HepG2 (cell line): ENCODE results near the gene LRBA. TPM values are rescaled to one million over a fixed set of nuclear protein-coding genes. Genes with fewer than 3 reads are reported as not detected.

Experiments
- ATAC-seq: fragments of 200-7000 bp; cut with Tn5 transposase; 3 replicates; pipeline ENCODE4 v1.9.1; 2020; ENCODE audit warnings: mild to moderate bottlenecking, moderate library complexity
- BruUV-seq: library from RNA; stranded (reverse); fragments of 400-500 nt; replicated peaks from 2 replicates; lab custom pipeline; 2021; lab: Mats Ljungman, UMichigan
- CTCF ChIA-PET: fragments of 300-600 bp; formaldehyde crosslinking; extraction: SDS; loops from one replicate; lab custom pipeline; 2021; ENCODE audit warnings: low total read pairs, inconsistent platforms, low intra/inter-chr PET ratio; lab: Yijun Ruan, JAX
- POLR2A ChIA-PET: fragments of 350-600 bp; sonication (Branson Sonifier 250); formaldehyde crosslinking; loops from one replicate; lab custom pipeline; 2020; ENCODE audit warnings: antibody characterized with exemption, inconsistent platforms; lab: Yijun Ruan, JAX
- DNase-seq: peaks from one replicate; pipeline ENCODE4 v3.0.0-alpha.2; 2015; ENCODE audit warnings: low spot score
- FAIRE-seq: peaks from 3 replicates; lab custom pipeline; 2011; peaks lifted over from hg19 to GRCh38; lab: Jason Lieb, UNC
- H2AFZ ChIP-seq: one replicate; pipeline ENCODE4 v1.6.1; 2011; ENCODE audit warnings: low read length, inconsistent platforms
- H3K27ac ChIP-seq: fragments of 300-600 bp; 3 replicates; pipeline ENCODE4 v1.8.0; 2011; ENCODE audit warnings: mixed run types, mild to moderate bottlenecking, mixed read lengths, low read length, inconsistent platforms; ENCODE audit not compliant: insufficient read depth; ENCODE audit errors: extremely low read length
- H3K27me3 ChIP-seq, 2 experiments: fragments of 200-600 bp in 1 of 2; 2 replicates in 1 of 2; 3 replicates in 1 of 2; pipeline versions ENCODE4 v1.6.0 to v1.8.0; 2011; ENCODE audit warnings: low read length in 2 of 2, mild to moderate bottlenecking in 2 of 2, moderate library complexity in 2 of 2, inconsistent platforms in 1 of 2; ENCODE audit not compliant: insufficient read depth in 2 of 2, control insufficient read depth in 1 of 2
- H3K36me3 ChIP-seq, 2 experiments: fragments of 200-600 bp in 1 of 2; replicated peaks in 1 of 2; 2 replicates in 1 of 2; 3 replicates in 1 of 2; pipeline versions ENCODE4 v1.5.1 to v1.8.0; 2011; ENCODE audit warnings: low read length in 2 of 2, inconsistent platforms in 1 of 2; ENCODE audit not compliant: insufficient read depth in 2 of 2, control insufficient read depth in 1 of 2
- H3K4me1 ChIP-seq: 2 replicates; pipeline ENCODE4 v1.5.1; 2012; ENCODE audit warnings: low read length, inconsistent platforms; ENCODE audit not compliant: insufficient read depth
- H3K4me2 ChIP-seq: 2 replicates; pipeline ENCODE4 v1.6.0; 2011; ENCODE audit warnings: low read depth, low read length, inconsistent platforms
- H3K4me3 ChIP-seq, 3 experiments: fragments of 200-600 bp in 1 of 3; sonication (generic), shearing (Covaris generic) in 1 of 3; replicated peaks in 1 of 3; 2 replicates each; pipeline ENCODE4 v1.5.1; 2011 to 2016; ENCODE audit warnings: low read length in 3 of 3, inconsistent platforms in 2 of 3, low read depth in 2 of 3, mild to moderate bottlenecking in 2 of 3, control low read depth in 1 of 3, mixed read lengths in 1 of 3; ENCODE audit not compliant: insufficient read depth in 1 of 3
- H3K79me2 ChIP-seq: one replicate; pipeline ENCODE4 v1.6.1; 2011; ENCODE audit warnings: low read length, inconsistent platforms; ENCODE audit not compliant: insufficient read depth
- H3K9ac ChIP-seq: 2 replicates; pipeline ENCODE4 v1.6.0; 2011; ENCODE audit warnings: mild to moderate bottlenecking, low read depth, low read length, inconsistent platforms; ENCODE audit not compliant: insufficient read depth
- H3K9me3 ChIP-seq: 2 replicates; pipeline ENCODE4 v1.5.1; 2012; ENCODE audit warnings: mild to moderate bottlenecking, low read length
- H4K20me1 ChIP-seq: 2 replicates; pipeline ENCODE4 v1.6.0; 2011; ENCODE audit warnings: inconsistent platforms, mild to moderate bottlenecking, low read length, moderate library complexity; ENCODE audit not compliant: insufficient read depth
- AFF4 ChIP-seq: sonication (generic); formaldehyde crosslinking; IDR thresholded peaks from 2 replicates; pipeline ENCODE4 v1.4.0; 2020; ENCODE audit warnings: missing genetic modification reagents
- GFI1 ChIP-seq: sonication (generic); formaldehyde crosslinking; IDR thresholded peaks from 2 replicates; pipeline ENCODE4 v1.5.0; 2020; ENCODE audit warnings: missing genetic modification reagents, mild to moderate bottlenecking, borderline replicate concordance
- IRF9 ChIP-seq: sonication (generic); formaldehyde crosslinking; IDR thresholded peaks from 2 replicates; pipeline ENCODE4 v1.8.0; 2022; ENCODE audit warnings: missing genetic modification reagents, mild to moderate bottlenecking, borderline replicate concordance
- MIER3 ChIP-seq: IDR thresholded peaks from 2 replicates; pipeline ENCODE4 v1.6.1; 2016; ENCODE audit warnings: missing compliant biosample characterization, borderline replicate concordance
- POLR2AphosphoS2 ChIP-seq: IDR thresholded peaks from 2 replicates; pipeline ENCODE4 v1.6.1; 2011; ENCODE audit warnings: low read depth, low read length, improper control_type of control experiment
- TFAP4 ChIP-seq: sonication (generic); IDR thresholded peaks from 2 replicates; pipeline ENCODE4 v1.6.1; 2016; ENCODE audit warnings: low read depth, borderline replicate concordance
- TOPORS ChIP-seq: sonication (generic); formaldehyde crosslinking; IDR thresholded peaks from 2 replicates; pipeline ENCODE4 v1.8.0; 2023; ENCODE audit warnings: mild to moderate bottlenecking, missing genetic modification reagents
- YY1 ChIP-seq: IDR thresholded peaks from 2 replicates; pipeline ENCODE4 v1.6.1; 2011; ENCODE audit warnings: low read length, low read depth, moderate library complexity, mild to moderate bottlenecking; ENCODE audit not compliant: insufficient read depth, insufficient replicate concordance
- in situ Hi-C: cut with HindIII; loops from 2 replicates; pipeline ENCODE4 v1.10.0; 2017; ENCODE audit warnings: low pct_unique_long_range_greater_than_20kb; ENCODE audit not compliant: extremely low pct_ligation_motif_present
- intact Hi-C: fragments of 100-400 bp; cut with micrococcal nuclease; formaldehyde crosslinking; loops from one replicate; pipeline ENCODE4 v1.10.0; 2022; ENCODE audit not compliant: unreplicated experiment
- polyA plus RNA-seq, 8 experiments: library from polyadenylated mRNA; depleted of rRNA in 3 of 8; stranded (reverse) in 7 of 8; unstranded in 1 of 8; fragments of >200 nt; fragmentation: Illumina TruSeq in 4 of 8; extraction: Trizol in 4 of 8; gene quantifications; 2 replicates each; pipeline versions ENCODE4 v1.2.1 to v1.2.3, GENCODE V29; 2011 to 2016; ENCODE audit warnings: low read depth in 4 of 8, missing spikeins in 1 of 8, mixed read lengths in 1 of 8; ENCODE audit not compliant: insufficient read depth in 1 of 8
- total RNA-seq, 5 experiments: library from RNA; depleted of rRNA; stranded (reverse); fragments of >200 nt; fragmentation: Illumina TruSeq; extraction: Trizol; gene quantifications; 2 replicates each; pipeline ENCODE4 v1.2.3, GENCODE V29; 2016; ENCODE audit warnings: low read depth in 1 of 5

Gene LRBA
- total and polyA plus RNA-seq, 2 of the 13 experiments (the other 11 are each of a cell fraction or from before 2014, with no cell fraction given), result 21.0 to 37.2 TPM

DNA sequence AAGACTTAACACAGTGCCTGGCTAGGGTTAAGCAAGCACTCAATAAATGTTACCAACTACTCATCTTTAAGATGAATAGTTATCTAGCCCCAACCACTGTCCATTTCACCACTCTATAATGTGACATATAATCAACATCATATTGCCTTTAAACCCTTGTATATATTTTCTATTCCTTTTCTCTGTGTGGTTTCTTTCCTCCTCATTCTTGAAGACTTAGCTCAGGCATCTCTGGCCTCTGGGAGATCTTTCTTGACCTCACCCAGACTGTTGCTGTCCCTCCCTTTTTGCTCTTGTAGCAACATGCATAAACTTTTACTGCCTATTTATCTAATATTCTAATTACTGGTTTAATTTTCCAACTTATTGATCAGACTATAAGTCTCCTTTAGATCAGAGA, 683.0 kb downstream of the LRBA start (continued):
- TF ChIP-seq MIER3 (CRISPR knock-in tag) (no peak), IRF9 (CRISPR knock-in tag) (no peak), AFF4 (no peak), TOPORS (CRISPR knock-in tag) (no peak), POLR2AphosphoS2 (no peak), GFI1 (CRISPR knock-in tag) (no peak)

GRCh38 chr4:150329373-150329772, 685.7 kb downstream of the LRBA start:
- no peaks in the 10 kb centered on the region for H3K9me3 ChIP-seq
- H3K4me1 ChIP-seq, result no peaks in the 10 kb centered on the region
- ATAC-seq (no peak), DNase-seq (no peak), FAIRE-seq (no peak)
- CTCF ChIA-PET, result no interaction called here
- no peak overlapping the region for H3K4me2 ChIP-seq
- no TSS peak for BruUV-seq
- H3K27ac ChIP-seq, result no peak overlapping the region
- no peaks in the 10 kb centered on the region for H3K27me3 ChIP-seq
- no peak overlapping the region for H3K4me3 ChIP-seq
- H3K9ac ChIP-seq, result no peak overlapping the region
- in situ Hi-C loops (no loop called here), intact Hi-C loops (no loop called here)
- H2AFZ ChIP-seq, result no peak overlapping the region
- POLR2A ChIA-PET, result no interaction called here
- no peaks in the 10 kb centered on the region for H3K36me3 ChIP-seq
- H4K20me1 ChIP-seq, result no peaks in the 10 kb centered on the region
- no peaks in the 10 kb centered on the region for H3K79me2 ChIP-seq
- TF ChIP-seq YY1 (no peak), TFAP4 (no peak)
